Upper lobe of right lung (tissue), 1 donor: Measurements from ENCODE around the gene PRC1. TPM values are rescaled to one million over a fixed set of nuclear protein-coding genes. Genes with fewer than 3 reads are reported as not detected.

ENCODE experiments used
- ATAC-seq: fragments of 200-7000 bp; cut with Tn5 transposase; one replicate; pipeline ENCODE4 v1.9.1; 2020; ENCODE audit warnings: mild to moderate bottlenecking, moderate library complexity
- DNase-seq: peaks from one replicate; pipeline ENCODE4 v3.0.0-alpha.2; 2020
- H3K27ac ChIP-seq: fragments of 200-600 bp; one replicate; pipeline ENCODE4 v1.8.0; 2022
- H3K27me3 ChIP-seq: fragments of 200-600 bp; one replicate; pipeline ENCODE4 v1.8.0; 2022; ENCODE audit warnings: mild to moderate bottlenecking
- H3K36me3 ChIP-seq: fragments of 200-600 bp; one replicate; pipeline ENCODE4 v1.8.0; 2022
- H3K4me1 ChIP-seq: fragments of 200-600 bp; one replicate; pipeline ENCODE4 v1.8.0; 2022
- H3K4me3 ChIP-seq: fragments of 200-600 bp; one replicate; pipeline ENCODE4 v1.8.0; 2022; ENCODE audit warnings: mild to moderate bottlenecking
- H3K9me3 ChIP-seq: fragments of 200-600 bp; one replicate; pipeline ENCODE4 v1.8.0; 2022
- CTCF ChIP-seq: fragments of 200-600 bp; IDR thresholded peaks from one replicate; pipeline ENCODE4 v1.8.0; 2022; ENCODE audit warnings: antibody characterized with exemption
- intact Hi-C: fragments of 100-400 bp; cut with DNase I; formaldehyde crosslinking; loops from one replicate; pipeline ENCODE4 v1.11.0; 2022
- total RNA-seq: library from RNA; stranded (reverse); fragmentation: NEBNext Ultra II Directional; extraction: Animal tissue kit (Norgen Biotek cat#: 25700); gene quantifications from one replicate; pipeline ENCODE4 v1.2.1, GENCODE V29; 2021
- donor health status: DM: no; HTN: yes; CAD: no; lungs with severe emphysema.

Gene PRC1
- total RNA-seq, 1 donor from 2014 or later: 4.6 TPM

- no peak for ATAC-seq
- TF ChIP-seq CTCF: no peak
- H3K27ac ChIP-seq: no peak overlapping the region
- H3K9me3 ChIP-seq: no peaks in the 10 kb centered on the region
- no peaks in the 10 kb centered on the region for H3K27me3 ChIP-seq
- no peaks in the 10 kb centered on the region for H3K4me1 ChIP-seq
- DNase-seq: no peak
- no peak overlapping the region for H3K4me3 ChIP-seq
- intact Hi-C loops: no loop called here
- H3K36me3 ChIP-seq: peaks cover 96% of the 10 kb centered on the region
Measured at GRCh38 chr15:90947577-90948357, 46.6 kb downstream of the PRC1 start.

GRCh38 chr15:90946941-90947576 is 47.3 kb downstream of the PRC1 start:
- intact Hi-C loops: no loop called here
- H3K27ac ChIP-seq: no peak overlapping the region
- no peaks in the 10 kb centered on the region for H3K9me3 ChIP-seq
- DNase-seq (no peak), ATAC-seq (no peak)
- TF ChIP-seq CTCF: no peak
- H3K4me3 ChIP-seq: no peak overlapping the region
- no peaks in the 10 kb centered on the region for H3K27me3 ChIP-seq
- no peaks in the 10 kb centered on the region for H3K4me1 ChIP-seq
- H3K36me3 ChIP-seq: peaks cover 97% of the 10 kb centered on the region

- H3K27me3 ChIP-seq: no peaks in the 10 kb centered on the region
- intact Hi-C loops: no loop called here
- no peak for DNase-seq
- H3K4me1 ChIP-seq: no peaks in the 10 kb centered on the region
- TF ChIP-seq CTCF: no peak
- peaks cover 97% of the 10 kb centered on the region for H3K36me3 ChIP-seq
- no peak overlapping the region for H3K4me3 ChIP-seq
- H3K27ac ChIP-seq: no peak overlapping the region
- no peak for ATAC-seq
- no peaks in the 10 kb centered on the region for H3K9me3 ChIP-seq
Measured at GRCh38 chr15:90946538-90946937, 47.8 kb downstream of the PRC1 start.

GRCh38 chr15:90945091-90945490 is 49.2 kb downstream of the PRC1 start:
- intact Hi-C loops: no loop called here
- no peak overlapping the region for H3K4me3 ChIP-seq
- no peak for TF ChIP-seq CTCF
- ATAC-seq (peak; percentile 14), DNase-seq (no peak)
- H3K27ac ChIP-seq: no peak overlapping the region
- no peaks in the 10 kb centered on the region for H3K27me3 ChIP-seq
- peaks cover 97% of the 10 kb centered on the region for H3K36me3 ChIP-seq
- H3K9me3 ChIP-seq: no peaks in the 10 kb centered on the region
- no peaks in the 10 kb centered on the region for H3K4me1 ChIP-seq

GRCh38 chr15:90942354-90943120 is 51.8 kb downstream of the PRC1 start:
- Histone ChIP-seq H3K4me3 (no peak overlapping the region), H3K4me1 (no peaks in the 10 kb centered on the region), H3K9me3 (no peaks in the 10 kb centered on the region), H3K27me3 (no peaks in the 10 kb centered on the region), H3K27ac (no peak overlapping the region), H3K36me3 (peaks cover 96% of the 10 kb centered on the region)
- intact Hi-C loops: no loop called here
- ATAC-seq (no peak), DNase-seq (no peak)
- no peak for TF ChIP-seq CTCF
